ENCODE measurements around the gene MLC1. TPM values are rescaled to one million over a fixed set of nuclear protein-coding genes. Genes with fewer than 3 reads are reported as not detected.
"Not testable (repeated sequence)": the region's sequence is repeated elsewhere in the genome, so short reads cannot be mapped to it uniquely, and the experiment has no call there.

Gene MLC1
- total RNA-seq, 1 donor from 2014 or later, result not detected

DNA sequence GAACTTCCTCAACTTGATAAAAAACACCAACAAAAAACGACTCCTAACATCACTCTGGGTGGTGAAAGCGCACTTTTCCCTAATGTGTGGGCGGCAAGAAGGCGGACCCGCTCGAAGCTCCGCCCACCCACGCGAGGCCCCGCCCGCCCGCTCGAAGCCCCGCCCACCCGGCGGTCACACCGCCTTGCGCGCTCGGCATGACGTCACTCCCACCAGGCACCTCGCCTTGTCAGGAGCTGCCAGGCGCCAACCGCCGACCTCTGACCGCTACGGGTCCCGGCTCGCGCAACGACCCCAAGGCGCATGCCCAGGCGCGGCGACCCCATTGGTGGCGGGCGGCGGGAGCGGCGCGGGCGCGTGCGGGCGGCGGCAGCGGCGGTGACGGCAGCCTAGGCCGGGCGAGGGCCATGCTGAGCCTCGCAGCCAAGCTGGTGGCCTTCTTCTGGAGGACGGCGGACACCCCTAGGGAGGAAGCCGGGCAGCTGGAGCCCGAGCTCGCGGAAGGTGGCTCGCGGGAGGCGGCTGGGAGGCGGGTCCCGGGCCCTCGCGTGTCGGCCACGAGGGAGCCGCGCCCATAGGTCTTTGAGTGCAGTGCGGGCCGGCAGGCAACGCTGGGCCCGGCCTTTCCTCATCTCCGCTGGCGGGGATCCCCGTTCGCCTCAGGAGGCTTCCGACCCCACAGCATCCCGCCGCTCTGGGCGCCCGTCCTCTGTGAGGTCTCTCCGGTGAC is 4.6 kb upstream of the MLC1 start, which contains the start of gene MOV10L1:
Gene MOV10L1 (plus strand): TSS at position 325 of the 730 bp plus-strand sequence. CDS start 83 bp downstream, at position 408.
- peaks cover 5% of the 10 kb centered on the region for H3K27me3 ChIP-seq (ENCODE audit: control insufficient read depth, insufficient read depth, low read length)
- H3K4me3 ChIP-seq (ENCODE audit: low read depth, low read length), result no peak within 1 kb of the TSS
- no peak for DNase-seq (ENCODE audit: low read depth)
- TF ChIP-seq, protein P1, sequence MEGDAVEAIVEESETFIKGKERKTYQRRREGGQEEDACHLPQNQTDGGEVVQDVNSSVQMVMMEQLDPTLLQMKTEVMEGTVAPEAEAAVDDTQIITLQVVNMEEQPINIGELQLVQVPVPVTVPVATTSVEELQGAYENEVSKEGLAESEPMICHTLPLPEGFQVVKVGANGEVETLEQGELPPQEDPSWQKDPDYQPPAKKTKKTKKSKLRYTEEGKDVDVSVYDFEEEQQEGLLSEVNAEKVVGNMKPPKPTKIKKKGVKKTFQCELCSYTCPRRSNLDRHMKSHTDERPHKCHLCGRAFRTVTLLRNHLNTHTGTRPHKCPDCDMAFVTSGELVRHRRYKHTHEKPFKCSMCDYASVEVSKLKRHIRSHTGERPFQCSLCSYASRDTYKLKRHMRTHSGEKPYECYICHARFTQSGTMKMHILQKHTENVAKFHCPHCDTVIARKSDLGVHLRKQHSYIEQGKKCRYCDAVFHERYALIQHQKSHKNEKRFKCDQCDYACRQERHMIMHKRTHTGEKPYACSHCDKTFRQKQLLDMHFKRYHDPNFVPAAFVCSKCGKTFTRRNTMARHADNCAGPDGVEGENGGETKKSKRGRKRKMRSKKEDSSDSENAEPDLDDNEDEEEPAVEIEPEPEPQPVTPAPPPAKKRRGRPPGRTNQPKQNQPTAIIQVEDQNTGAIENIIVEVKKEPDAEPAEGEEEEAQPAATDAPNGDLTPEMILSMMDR (IDR thresholded peaks at IDR 0.05; ENCODE audit: insufficient read depth, low read length, poor library complexity, severe bottlenecking), result no peak
- no peaks in the 10 kb centered on the region for H3K36me3 ChIP-seq (ENCODE audit: control insufficient read depth, insufficient read depth, low read length)

DNA sequence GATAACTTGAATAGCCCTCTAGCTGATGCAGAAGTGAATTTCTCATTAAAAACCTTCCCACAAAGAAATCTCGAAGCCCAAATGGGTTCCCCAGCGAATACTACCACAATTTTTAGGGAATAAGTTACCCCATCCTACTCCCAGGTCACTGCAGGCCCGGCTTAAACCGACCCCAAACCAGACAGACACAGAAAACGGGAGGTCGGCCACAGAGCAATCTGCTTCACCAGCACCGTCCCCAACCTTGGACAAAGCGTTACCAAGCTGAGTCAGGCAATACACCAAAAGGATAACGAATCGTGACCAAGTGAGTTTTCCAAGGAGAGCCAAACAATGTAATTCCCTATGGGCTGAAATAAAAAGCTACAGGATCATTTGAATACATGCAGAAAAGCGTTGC is 4.0 kb upstream of the MLC1 start:
- Histone ChIP-seq H3K4me3 (ENCODE audit: low read depth, low read length) (no peak overlapping the region), H3K36me3 (ENCODE audit: control insufficient read depth, insufficient read depth, low read length) (no peaks in the 10 kb centered on the region), H3K27me3 (ENCODE audit: control insufficient read depth, insufficient read depth, low read length) (peaks cover 7% of the 10 kb centered on the region)
- DNase-seq (ENCODE audit: low read depth), result no peak
- TF ChIP-seq, protein P1 (IDR thresholded peaks at IDR 0.05; ENCODE audit: insufficient read depth, low read length, poor library complexity, severe bottlenecking), result no peak

DNA sequence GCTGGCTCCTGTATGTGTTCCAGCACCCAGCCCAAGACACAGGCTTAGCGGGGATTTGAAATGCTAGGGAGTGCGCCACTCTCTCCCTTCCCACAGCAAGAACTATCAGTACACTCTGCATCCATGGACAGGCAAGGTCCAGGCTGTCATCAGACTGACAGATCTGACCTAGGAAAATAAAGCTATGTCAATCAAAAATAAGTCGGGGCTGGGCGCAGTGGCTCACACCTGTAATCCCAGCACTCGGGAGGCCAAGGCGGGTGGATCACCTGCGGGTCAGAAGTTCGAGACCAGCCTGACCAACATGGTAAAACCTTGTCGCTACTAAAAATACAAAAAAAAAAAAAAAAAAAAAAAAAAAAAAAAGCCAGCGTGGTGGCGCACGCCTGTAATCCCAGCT is 2.9 kb upstream of the MLC1 start:
- peaks cover 12% of the 10 kb centered on the region for H3K27me3 ChIP-seq (ENCODE audit: control insufficient read depth, insufficient read depth, low read length)
- no peak for DNase-seq (ENCODE audit: low read depth)
- TF ChIP-seq, protein P1 (IDR thresholded peaks at IDR 0.05; ENCODE audit: insufficient read depth, low read length, poor library complexity, severe bottlenecking), result no peak
- H3K36me3 ChIP-seq (ENCODE audit: control insufficient read depth, insufficient read depth, low read length), result no peaks in the 10 kb centered on the region
- H3K4me3 ChIP-seq (ENCODE audit: low read depth, low read length), result no peak overlapping the region

GRCh38 chr22:50087646-50088045 is 2.4 kb upstream of the MLC1 start:
- DNase-seq (ENCODE audit: low read depth), result no peak
- Histone ChIP-seq H3K4me3 (ENCODE audit: low read depth, low read length) (no peak overlapping the region), H3K27me3 (ENCODE audit: control insufficient read depth, insufficient read depth, low read length) (peaks cover 15% of the 10 kb centered on the region), H3K36me3 (ENCODE audit: control insufficient read depth, insufficient read depth, low read length) (no peaks in the 10 kb centered on the region)
- TF ChIP-seq, protein P1 (IDR thresholded peaks at IDR 0.05; ENCODE audit: insufficient read depth, low read length, poor library complexity, severe bottlenecking), result no peak

- H3K27me3 ChIP-seq (ENCODE audit: control insufficient read depth, insufficient read depth, low read length), result peaks cover 15% of the 10 kb centered on the region
- DNase-seq (ENCODE audit: low read depth); H3K4me3 ChIP-seq (ENCODE audit: low read depth, low read length); H3K36me3 ChIP-seq (ENCODE audit: control insufficient read depth, insufficient read depth, low read length): not testable (repeated sequence)
These were observed 1.7 kb upstream of the MLC1 start for GRCh38 chr22:50086975-50087374.

- no peak overlapping the region for H3K4me3 ChIP-seq (ENCODE audit: low read depth, low read length)
- DNase-seq (ENCODE audit: low read depth), result no peak
- H3K36me3 ChIP-seq (ENCODE audit: control insufficient read depth, insufficient read depth, low read length), result no peaks in the 10 kb centered on the region
- peaks cover 15% of the 10 kb centered on the region for H3K27me3 ChIP-seq (ENCODE audit: control insufficient read depth, insufficient read depth, low read length)
- TF ChIP-seq, protein P1 (IDR thresholded peaks at IDR 0.05; ENCODE audit: insufficient read depth, low read length, poor library complexity, severe bottlenecking), result no peak
These were observed 1.3 kb upstream of the MLC1 start for GRCh38 chr22:50086526-50086925.

Data from kidney epithelial cell (primary cell).